ENCODE data around the gene DHRS2.

DHRS2 gene

GRCh38 chr14:23643533-23644194 lies 7.5 kb downstream of the DHRS2 start:
- in situ Hi-C loops (cut with MboI; ENCODE audit: low pct_unique_long_range_greater_than_20kb, low sequenced_read_pairs), result no loop called here
- DNase-seq, result no peak

GRCh38 chr14:23644195-23644918 lies 8.2 kb downstream of the DHRS2 start:
- DNase-seq, result no peak
- in situ Hi-C loops (cut with MboI; ENCODE audit: low pct_unique_long_range_greater_than_20kb, low sequenced_read_pairs), result no loop called here

GRCh38 chr14:23644919-23645336 lies 8.8 kb downstream of the DHRS2 start:
- DNase-seq, result no peak
- in situ Hi-C loops (cut with MboI; ENCODE audit: low pct_unique_long_range_greater_than_20kb, low sequenced_read_pairs), result no loop called here

GRCh38 chr14:23645504-23645811 lies 9.3 kb downstream of the DHRS2 start:
- in situ Hi-C loops (cut with MboI; ENCODE audit: low pct_unique_long_range_greater_than_20kb, low sequenced_read_pairs), result no loop called here

GRCh38 chr14:23645812-23646647 lies 9.9 kb downstream of the DHRS2 start:
- DNase-seq, result no peak
- in situ Hi-C loops (cut with MboI; ENCODE audit: low pct_unique_long_range_greater_than_20kb, low sequenced_read_pairs), result no loop called here

More at GRCh38 chr14:23645504-23645811, 9.3 kb downstream of the DHRS2 start:
- no peak for DNase-seq

GRCh38 chr14:23646648-23647549 lies 10.7 kb downstream of the DHRS2 start:
- no peak for DNase-seq

GRCh38 chr14:23647619-23648018 lies 11.5 kb downstream of the DHRS2 start:
- DNase-seq, result no peak
- in situ Hi-C loops (cut with MboI; ENCODE audit: low pct_unique_long_range_greater_than_20kb, low sequenced_read_pairs), result no loop called here

More at GRCh38 chr14:23646648-23647549, 10.7 kb downstream of the DHRS2 start:
- in situ Hi-C loops (cut with MboI; ENCODE audit: low pct_unique_long_range_greater_than_20kb, low sequenced_read_pairs), result no loop called here

GRCh38 chr14:23648764-23649460 lies 12.7 kb downstream of the DHRS2 start:
- DNase-seq, result no peak
- in situ Hi-C loops (cut with MboI; ENCODE audit: low pct_unique_long_range_greater_than_20kb, low sequenced_read_pairs), result no loop called here

GRCh38 chr14:23650506-23650905 lies 14.3 kb downstream of the DHRS2 start:
- in situ Hi-C loops (cut with MboI; ENCODE audit: low pct_unique_long_range_greater_than_20kb, low sequenced_read_pairs), result no loop called here
- DNase-seq, result no peak

GRCh38 chr14:23653051-23653450 lies 16.9 kb downstream of the DHRS2 start:
- DNase-seq, result no peak
- in situ Hi-C loops (cut with MboI; ENCODE audit: low pct_unique_long_range_greater_than_20kb, low sequenced_read_pairs), result no loop called here

- in situ Hi-C loops (cut with MboI; ENCODE audit: low pct_unique_long_range_greater_than_20kb, low sequenced_read_pairs), result no loop called here
- no peak for DNase-seq
Measured at GRCh38 chr14:23654231-23654630, 18.1 kb downstream of the DHRS2 start.

- in situ Hi-C loops (cut with MboI; ENCODE audit: low pct_unique_long_range_greater_than_20kb, low sequenced_read_pairs), result no loop called here
Measured at GRCh38 chr14:23657959-23658470, 21.9 kb downstream of the DHRS2 start.

GRCh38 chr14:23660290-23661226 lies 24.4 kb downstream of the DHRS2 start:
- in situ Hi-C loops (cut with MboI; ENCODE audit: low pct_unique_long_range_greater_than_20kb, low sequenced_read_pairs), result no loop called here
- DNase-seq, result no peak

More at GRCh38 chr14:23657959-23658470, 21.9 kb downstream of the DHRS2 start:
- no peak for DNase-seq

- in situ Hi-C loops (cut with MboI; ENCODE audit: low pct_unique_long_range_greater_than_20kb, low sequenced_read_pairs), result no loop called here
- no peak for DNase-seq
Measured at GRCh38 chr14:23661542-23661941, 25.4 kb downstream of the DHRS2 start.

GRCh38 chr14:23663127-23663526 lies 27.0 kb downstream of the DHRS2 start:
- in situ Hi-C loops (cut with MboI; ENCODE audit: low pct_unique_long_range_greater_than_20kb, low sequenced_read_pairs), result no loop called here
- DNase-seq, result no peak

- DNase-seq, result no peak
- in situ Hi-C loops (cut with MboI; ENCODE audit: low pct_unique_long_range_greater_than_20kb, low sequenced_read_pairs), result no loop called here
Measured at GRCh38 chr14:23663711-23664110, 27.5 kb downstream of the DHRS2 start.

GRCh38 chr14:23664207-23664885 lies 28.2 kb downstream of the DHRS2 start:
- in situ Hi-C loops (cut with MboI; ENCODE audit: low pct_unique_long_range_greater_than_20kb, low sequenced_read_pairs), result no loop called here
- DNase-seq, result no peak
